ENCODE results near the gene AUP1.

The AUP1 gene

DNA sequence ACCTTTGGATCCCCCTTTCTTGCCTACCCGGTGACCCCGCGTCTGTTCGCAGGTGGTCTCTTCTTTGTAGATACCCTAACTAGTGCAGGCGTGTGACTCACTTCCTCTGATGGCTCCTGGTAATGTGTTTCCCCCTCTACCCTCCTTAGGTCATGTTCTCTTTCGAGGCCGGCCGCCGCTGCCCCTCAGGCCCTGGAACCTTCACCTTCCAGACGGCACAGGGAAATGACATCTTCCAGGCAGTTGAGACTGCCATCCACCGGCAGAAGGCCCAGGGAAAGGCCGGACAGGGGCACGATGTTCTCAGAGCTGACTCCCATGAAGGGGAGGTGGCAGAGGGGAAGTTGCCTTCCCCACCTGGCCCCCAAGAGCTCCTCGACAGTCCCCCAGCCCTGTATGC, 26.7 kb upstream of the AUP1 start:
- DNase-seq, result no peak

DNA sequence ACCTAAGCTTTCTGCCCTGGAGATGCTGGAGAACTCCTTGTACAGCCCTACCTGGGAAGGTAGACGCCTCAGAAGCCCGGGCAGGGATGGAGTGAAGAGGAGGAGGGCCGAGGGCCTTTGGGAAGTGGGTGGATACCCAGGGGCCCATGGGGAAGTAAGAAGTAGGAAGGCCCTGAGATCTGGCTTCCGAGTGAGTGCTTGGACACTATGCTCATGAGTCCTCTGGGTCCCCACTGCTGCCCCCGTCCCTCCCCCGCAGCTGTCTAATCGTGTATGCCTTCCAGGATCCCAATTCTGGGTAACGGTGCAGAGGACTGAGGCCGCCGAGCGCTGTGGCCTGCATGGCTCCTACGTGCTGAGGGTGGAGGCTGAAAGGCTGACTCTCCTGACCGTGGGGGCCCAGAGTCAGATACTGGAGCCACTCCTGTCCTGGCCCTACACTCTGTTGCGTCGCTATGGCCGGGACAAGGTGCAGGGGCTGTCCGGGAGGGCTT, 26.2 kb upstream of the AUP1 start:
- DNase-seq, result no peak

DNA sequence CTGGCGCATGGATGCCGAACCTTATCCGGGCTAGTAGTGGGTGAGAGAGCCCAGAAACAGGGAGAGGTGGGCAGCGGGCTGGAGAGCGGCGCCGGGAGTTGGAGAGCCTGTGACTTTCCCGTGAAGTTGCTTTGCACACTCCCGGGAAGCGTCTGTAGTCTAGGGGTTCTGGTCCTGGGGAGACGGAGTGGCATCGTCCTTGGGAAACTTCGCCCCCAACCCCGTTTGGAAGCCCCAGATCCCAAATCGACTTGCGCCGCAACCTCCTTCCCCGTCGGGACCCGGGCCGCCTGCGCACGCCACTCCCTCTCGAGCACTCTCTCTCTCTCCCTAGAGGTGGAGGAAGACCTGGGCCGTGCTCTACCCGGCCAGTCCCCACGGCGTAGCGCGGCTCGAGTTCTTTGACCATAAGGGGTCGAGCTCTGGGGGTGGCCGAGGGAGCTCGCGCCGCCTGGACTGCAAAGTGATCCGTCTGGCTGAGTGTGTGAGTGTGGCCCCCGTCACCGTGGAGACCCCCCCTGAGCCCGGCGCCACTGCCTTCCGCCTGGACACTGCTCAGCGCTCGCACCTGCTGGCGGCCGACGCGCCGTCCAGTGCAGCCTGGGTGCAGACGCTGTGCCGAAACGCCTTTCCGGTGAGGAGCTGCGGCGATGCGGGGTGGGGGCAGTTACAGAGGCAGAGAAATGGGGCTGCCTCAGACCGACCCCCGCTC, 25.5 kb upstream of the AUP1 start:
- DNase-seq, result peak in 1 of 2 experiments; percentile 37

DNA sequence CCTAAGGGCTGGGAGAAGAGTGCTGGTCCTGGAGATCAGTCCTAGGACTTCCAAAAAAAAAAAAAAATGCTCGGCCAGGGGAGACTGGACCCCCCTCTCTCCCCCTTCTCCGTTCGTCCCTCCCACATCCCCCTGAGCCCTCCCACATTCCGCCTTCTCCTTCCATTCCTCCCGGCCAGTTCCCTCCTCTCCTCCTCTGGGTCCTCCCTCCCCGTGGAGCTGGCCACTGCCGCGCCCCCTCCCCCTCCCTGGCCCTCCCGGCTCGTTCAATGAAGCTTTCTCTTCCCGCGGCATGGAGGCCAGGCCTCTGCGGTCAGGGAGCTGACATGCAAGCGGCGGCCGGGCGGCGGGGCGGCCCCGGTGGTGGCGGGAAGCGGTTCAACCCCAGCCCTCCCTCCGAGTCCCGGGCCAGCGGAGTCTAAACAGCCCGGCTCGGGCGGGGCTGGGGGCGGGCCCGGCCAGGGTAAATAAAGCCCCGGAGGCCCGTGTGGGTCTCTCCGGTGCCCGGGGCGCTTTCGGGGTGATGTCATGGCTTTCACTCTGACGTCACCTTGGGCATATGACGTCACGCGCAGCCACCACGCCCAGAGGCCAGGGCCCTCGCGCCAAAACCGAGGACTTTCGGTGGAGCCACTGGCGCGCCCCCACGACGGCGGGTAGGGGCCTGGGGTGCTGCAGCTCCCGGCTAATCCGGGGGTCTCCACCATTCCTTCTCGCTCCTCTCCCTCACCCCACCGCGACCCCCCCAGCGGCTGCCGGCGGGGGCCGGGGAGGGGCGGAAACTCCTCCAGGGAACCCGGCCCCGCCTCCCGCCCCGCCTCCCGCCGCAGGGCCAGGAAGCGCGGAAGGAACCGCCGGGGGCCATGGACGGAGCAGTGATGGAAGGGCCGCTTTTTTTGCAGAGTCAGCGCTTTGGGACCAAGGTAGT, 24.6 kb upstream of the AUP1 start, which contains the start of the genes DOK1 and LOXL3:
Gene DOK1 (plus strand): TSS at position 829 of the 928 bp plus-strand sequence. CDS start 35 bp downstream, at position 864.
Gene LOXL3 (minus strand): TSS at position 51 of the 928 bp plus-strand sequence. CDS start 1,308 bp downstream, outside the sequence.
- peak; percentile 55 to 64 for DNase-seq

DNA sequence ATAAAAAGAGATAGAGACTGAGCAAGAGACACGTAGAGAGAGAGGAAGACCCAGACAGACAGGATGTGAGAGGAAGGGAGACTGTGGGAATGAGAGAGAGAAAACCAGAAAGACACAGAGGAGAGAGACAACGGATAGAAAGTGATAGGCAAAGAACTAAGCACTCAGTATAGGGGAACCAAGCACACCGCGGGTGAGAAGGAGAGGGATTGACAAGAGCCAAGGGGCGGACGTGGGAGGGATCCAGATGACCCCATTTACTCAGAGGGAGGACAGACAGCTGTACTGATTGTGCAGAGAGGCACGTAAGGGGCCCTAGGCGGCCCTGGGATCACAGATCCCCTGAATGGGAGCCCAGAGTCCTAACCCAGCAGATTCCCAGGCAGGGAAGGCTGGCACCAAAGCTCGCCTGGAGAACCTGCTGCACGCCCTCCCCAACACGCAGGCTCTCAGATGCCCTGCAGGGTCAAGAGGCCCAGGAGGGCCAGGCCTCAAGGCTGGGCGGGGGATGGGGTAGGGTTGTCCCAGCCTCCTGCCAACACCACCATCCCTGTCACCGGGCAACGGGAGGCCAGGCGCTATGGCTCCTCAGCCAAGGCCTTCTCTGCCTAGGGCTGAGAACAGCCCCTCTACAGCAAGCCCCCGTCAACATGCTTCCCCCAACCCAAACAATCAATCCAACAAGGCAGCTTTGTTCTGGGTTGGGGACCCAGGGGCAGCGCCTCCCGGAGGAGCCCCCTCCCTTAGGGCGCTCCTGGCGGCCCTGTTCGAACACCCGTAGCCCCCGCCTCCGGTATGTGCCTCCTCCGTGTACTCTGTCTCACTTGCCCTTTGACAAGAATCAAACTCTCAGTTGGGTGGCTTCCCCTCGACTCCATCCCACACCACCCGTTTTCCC, 23.7 kb upstream of the AUP1 start:
- DNase-seq, result no peak

DNA sequence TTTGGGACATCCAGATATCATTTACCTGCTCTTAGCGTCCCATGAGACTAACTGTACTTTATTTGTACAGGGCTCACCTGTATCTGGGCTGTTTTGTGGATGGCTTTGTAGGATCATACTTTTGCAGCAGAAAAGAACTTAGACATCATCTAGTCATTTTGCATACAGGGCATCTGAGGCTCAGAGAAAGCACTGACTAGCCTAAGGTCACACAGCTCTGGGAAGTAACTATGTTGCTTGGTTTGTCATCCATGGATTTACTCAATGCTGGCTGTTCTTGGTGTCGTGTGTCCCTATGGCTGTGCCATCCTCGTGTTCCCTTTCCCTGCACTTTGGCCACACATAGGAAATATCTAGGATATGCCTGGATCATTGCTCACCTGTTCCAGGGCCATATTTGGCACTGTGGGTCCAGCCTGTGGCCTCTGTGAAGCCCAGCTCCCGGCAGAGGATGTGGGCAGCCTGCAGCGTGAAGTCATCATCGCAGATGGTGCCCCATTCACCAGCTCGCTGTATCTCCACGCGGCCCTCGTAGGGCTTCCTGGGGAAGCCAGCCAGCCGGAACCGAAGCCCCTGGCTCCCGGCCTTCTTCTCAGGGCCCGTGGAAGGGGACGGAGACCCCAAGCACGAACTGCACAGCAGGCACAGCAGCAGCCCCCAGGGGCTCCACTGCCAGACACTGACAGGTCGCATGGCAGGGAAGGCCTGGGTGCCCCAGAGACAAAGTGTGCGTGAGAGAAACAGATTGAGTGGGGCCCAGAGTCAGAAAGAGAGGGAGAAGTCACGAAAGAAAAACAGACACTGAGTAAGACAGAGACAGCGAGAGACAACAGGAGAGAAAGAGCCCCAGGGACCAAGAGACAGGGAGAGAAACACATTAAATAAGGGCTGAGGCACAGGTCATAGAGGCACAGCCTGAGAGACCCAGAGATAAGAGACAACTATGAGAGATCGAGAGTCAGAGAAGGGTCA, 22.7 kb upstream of the AUP1 start:
- DNase-seq, result no peak

DNA sequence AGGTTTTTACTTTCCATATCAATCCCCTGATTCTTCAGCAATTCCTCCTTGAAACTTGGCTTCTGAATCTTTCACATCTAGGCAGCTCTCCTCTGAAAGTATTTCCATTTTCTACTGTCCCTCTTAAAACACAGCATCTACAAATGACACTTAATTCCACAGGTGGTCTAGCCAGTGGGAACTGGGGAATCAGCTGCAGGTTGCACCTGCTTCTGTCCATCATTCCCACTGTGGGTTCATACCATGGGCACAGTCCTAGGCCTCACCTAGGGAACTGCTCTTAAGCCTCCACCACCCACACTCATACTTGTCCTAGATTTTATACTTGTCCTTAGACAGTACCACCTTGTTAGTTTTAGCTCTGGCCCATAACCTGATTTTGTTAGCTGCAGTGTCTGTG, 22.0 kb upstream of the AUP1 start:
- DNase-seq, result no peak

DNA sequence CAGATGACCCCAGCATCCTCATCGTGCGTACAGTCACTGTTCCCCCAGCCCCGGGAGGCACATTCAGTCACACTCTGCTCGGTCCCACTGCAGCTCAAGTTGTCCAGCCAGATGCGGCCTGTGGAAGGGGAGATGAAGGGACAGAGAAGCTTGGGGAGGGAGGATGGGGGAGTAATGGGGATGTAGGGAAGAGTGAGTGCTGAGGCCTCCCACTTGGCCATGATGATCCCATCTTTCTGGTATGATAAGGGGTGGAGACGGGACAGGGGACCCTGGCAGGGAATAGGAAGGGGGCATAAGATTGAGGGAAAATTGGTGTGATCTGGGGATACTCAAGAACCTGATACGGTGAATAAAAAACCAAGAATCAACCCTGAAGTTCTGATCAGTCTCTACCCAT, 20.7 kb upstream of the AUP1 start:
- DNase-seq, result no peak

DNA sequence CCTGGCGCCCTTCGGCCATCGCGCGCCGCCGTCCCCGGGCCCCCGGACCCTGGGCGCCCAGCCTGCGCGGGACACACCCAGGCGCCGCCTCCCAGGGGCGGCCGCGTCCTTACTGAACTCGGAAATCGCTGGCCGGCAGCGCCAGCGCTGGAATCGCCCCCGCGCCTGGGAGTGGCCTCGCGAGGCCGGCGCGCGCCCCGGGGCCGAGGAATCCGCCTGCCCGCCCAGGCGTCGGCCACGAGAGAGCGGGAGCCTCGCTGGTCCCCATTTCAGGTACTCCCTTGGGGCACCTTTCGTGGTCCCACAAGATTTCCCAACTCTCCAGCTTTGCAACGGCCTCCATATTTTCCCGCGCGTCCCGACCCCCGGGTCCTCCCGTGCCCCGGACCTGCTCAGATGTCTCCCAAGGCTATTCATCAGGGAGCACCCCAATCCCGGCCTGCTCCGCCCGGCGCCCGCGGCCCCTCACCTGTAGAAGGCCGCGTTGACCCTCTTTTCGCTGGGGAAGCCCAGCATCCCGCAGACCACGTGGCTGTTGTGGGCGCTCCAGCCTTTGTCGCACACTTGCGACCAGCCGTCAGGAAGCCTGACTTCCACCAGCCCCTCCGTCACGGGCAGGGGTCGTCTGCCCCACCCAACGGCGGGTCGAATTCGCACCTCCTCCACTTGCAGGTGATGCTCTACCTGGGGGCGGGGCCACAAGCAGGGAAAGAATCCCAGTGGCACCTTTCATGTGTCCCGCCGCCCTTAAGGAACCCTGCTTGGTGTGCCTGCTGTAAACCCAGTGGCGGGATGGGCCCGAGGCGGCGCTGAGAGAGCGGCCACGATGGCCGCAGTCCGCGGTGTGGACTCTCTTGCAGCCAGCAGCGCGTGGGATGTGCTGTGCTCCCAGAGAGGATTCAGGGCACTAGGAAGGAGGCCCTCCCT, 19.7 kb upstream of the AUP1 start:
- DNase-seq, result peak; percentile 47 to 74

DNA sequence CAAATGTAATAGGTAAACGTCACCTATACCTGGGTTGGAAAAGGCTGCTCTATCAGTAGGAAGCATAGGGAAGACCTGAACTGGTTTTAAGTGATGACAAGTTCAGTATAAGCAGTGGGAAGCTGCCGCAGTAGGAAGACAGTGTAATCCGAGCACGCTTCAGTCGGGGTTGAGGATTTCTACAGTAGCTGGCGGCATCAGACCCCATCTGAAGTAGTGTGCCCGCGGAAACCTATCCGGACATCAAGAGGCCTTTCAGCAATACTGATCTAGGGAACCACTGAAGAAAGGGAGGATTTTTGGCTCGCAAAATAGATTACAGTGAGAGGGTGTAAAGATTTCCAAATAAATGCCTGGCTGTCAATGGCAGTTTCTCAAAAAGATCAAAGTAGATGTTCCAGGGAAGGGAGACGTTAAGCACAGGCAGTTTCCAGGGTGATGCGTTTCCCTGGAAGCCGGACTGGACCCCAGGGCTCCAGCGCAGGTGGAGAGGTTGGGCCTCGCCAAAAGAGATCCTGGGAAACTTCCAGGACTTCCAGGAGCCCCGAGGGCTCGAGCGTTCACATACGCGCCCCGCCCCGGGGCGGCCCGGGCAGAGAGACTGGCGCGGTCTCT, 18.9 kb upstream of the AUP1 start:
- DNase-seq, result no peak

DNA sequence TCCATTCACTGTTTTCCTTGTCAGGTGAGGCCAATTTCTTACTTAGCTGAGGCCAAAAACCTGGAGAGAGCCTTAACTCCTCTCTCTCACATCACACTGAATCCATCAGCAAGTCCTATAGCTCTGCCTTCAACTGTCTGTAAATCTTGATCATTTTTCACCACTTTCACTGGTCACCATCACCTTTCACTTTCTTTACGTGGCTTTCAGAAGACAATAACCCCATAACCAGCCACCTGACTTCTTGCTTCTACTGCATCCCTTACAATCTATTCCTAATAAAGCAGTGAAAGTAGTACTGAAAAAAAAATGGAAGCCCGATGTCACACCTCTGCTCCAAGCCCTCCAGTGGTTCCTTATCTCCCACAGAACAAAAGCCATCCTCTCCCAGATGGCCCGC, 16.5 kb upstream of the AUP1 start:
- no peak for DNase-seq

DNA sequence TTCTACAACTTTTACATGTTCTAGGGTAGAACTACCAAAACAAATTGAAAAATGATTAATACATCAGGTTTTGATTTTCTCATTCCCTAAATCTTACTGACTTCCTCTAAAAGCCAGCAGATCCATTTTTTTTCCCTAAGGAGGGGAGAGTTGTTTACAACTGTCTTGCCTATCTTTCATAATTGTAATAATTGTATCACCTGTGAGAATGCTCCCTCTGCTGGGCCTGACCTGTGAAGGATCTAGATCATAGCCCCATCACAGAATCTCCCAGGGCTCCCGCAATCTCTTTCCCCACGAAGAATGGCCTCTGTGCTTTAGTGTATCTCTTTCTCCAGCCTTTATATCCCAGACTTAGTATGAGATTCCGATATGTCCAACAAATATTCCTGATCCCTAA, 15.1 kb upstream of the AUP1 start:
- DNase-seq, result no peak

DNA sequence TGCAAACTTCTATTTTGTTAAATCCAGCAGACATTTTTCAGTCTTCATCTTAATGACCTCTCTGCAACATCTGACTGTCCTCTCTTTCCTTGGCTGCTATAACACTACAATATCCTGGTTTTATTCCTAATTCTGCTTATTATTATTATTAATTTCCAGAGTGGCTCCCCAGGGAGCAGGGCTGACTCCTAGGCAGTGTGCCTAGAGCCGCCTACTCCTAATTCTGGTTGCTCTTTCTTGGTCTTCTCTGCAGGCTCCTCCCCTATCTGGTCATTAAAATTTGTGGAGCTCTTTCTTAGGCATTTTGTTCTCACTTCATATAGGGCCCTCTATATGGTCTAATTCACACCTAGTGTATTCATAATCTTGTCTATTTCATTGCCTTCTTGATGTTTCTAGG, 13.5 kb upstream of the AUP1 start:
- DNase-seq, result no peak

DNA sequence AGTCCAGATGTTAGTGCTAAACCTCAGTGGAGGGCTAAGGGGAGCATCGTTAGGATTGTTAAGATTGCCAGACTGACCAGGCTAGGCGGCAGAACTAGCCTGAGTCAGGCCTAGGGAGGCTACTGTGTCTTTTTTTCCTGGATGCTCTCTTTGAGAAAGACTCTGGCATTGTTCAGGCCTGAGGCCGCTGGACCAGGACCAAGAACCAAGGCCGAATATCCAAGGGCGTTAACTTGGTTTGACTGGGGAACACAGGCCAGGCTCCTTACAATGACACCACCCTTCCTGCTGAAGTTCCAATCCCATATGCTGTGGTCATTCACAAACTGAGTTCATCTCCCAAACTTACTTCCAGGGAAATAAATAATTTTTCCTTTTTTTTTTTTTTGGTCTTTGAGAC, 10.8 kb upstream of the AUP1 start:
- no peak for DNase-seq

DNA sequence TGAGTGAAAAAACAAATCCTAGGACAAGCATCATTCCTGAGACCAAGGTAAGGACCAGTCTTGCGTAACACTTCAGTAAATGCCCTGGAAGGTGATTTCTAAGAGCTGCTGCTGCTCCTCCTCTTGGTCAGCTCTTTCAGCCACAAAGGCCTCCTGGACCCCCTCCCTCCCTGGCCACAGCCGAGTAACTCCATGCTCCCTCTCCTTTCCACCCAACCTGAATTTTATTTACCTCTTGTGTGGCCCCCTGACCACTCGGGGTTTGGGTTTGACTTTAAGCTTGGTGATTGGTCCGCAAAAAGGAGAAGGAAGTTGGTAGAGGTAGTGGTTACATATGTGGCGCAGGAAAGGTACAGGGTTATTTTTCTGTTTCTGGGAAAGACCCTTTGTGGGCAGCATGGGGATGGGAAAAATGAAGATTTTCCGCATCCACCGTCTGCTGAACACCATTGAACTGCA, 9.4 kb upstream of the AUP1 start:
- DNase-seq, result no peak

DNA sequence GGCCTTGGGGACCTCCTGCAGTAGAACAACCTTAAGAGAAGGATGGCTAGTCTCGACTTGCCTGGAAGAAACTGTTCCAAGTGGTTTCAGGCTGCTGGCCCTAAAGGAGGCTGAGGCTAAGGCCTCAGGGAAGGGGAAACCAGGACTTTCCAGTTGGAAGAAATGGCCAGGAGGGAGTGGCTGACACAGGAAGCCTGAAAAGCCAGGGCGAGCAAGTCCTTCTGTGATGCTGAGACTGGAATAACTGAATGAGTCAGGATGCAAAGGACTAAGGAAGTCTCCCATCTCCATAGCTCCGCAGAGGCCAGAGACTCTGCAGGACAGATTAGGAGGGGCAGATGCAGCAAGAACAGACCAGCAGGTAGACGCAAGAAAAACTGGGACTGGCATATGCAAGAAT, 7.6 kb upstream of the AUP1 start:
- DNase-seq, result no peak

DNA sequence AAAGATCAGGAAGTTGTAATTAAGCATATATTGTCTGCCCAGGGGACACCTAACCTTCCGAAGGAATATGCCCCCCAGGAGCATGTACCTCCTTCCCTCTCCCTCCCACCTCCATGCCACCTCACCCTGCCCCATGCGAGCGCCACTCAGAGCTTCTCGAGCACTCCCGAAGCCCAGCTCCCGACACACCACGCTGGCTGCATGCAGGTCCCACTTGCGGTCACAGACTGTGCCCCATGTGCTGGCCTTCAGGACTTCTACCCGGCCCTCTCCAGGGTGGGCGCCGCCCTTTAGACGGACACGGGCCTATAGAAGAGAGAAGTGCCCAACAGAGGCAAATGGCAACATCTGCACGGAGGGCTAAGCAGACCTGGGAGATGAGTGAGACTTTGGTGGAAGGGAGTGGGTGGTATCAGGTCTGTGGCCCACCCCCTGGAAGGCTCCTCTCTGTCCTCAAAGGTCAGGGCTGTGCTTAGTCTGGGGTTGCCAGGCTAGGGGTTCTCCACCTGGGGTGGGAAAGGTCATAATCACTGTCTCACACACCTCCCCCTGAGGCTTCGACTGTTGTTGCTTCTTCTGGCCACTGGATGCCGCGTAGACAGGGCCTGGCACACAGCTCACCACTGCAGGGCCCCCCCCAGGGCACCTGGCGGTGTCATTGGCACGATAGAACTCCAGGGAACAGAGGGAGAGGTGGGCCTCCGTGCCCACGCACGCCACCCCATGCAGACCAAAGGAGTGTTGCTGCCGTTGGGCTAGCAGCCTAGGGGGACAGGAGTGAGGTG, 6.9 kb upstream of the AUP1 start:
- DNase-seq, result no peak

DNA sequence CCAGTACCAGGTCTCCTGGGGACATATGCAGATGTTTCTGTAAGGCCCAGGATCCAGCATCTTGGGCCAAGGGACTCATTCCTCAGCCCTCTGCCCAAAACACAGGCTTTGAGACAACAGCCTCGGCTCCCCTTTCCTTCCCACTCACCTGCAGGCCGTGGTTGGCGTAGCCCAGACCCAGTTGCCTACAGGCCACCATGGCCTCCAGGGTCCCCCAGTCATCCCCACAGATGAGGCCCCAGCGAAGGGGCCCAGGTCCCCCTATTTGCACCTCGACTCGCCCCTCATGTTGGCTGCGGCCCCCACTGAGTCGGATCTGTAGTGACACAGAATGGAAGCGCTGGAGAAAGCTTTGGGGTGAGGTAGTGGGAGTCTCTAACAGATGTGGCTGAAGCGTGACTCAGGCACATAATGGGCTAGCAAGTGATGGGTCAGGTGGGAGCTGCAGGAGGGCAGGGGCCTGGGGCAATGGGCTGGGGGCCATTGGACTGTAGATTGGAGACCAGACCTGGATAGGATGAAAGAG, 6.0 kb upstream of the AUP1 start:
- DNase-seq, result no peak

DNA sequence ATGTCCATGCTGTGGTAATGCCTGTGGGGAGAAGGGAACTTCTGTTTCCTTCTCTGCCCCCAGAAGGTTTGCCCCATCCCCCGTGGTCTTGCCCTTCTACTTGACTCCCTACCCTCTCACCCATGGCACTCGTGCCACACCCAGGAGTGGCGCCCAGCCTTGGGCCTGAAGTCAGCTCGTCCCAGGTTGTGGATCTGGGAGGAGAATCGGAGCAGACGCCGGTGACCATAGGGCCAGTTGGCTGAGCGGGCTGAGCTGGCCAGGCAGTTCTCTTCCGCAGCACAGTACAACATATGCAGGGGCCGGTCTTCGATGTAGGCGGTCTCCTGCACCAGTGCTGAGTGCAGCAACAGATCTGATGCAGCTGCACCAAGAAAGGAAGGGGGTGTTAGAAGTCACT, 4.9 kb upstream of the AUP1 start:
- no peak for DNase-seq

Measured in NCI-H2081 (cell line).